B cell (primary cell): ENCODE results near the gene QSER1.

Source experiments
- CTCF ChIP-seq: fragments of 200-600 bp; IDR thresholded peaks from one replicate; pipeline ENCODE4 v1.8.0; 2022; ENCODE audit warnings: antibody characterized with exemption, mild to moderate bottlenecking
- EZH2 ChIP-seq: IDR thresholded peaks from 2 replicates; pipeline ENCODE4 v1.6.1; 2012; ENCODE audit warnings: borderline replicate concordance, low read depth, mild to moderate bottlenecking, moderate library complexity, low read length; ENCODE audit not compliant: insufficient read depth, poor library complexity, severe bottlenecking

- TF ChIP-seq CTCF (no peak), EZH2 (no peak)
Measured at GRCh38 chr11:32939046-32939445, 46.4 kb downstream of the QSER1 start.
